SH-SY5Y (cell line): ENCODE data around the gene SPOCK3.

Experiments
- GATA2 ChIP-seq: IDR thresholded peaks from 2 replicates; pipeline ENCODE4 v1.6.1; 2011; ENCODE audit warnings: mild to moderate bottlenecking, low read depth, low read length
- GATA3 ChIP-seq: IDR thresholded peaks from 2 replicates; pipeline ENCODE4 v1.6.1; 2011; ENCODE audit warnings: low read depth, mild to moderate bottlenecking, low read length, moderate library complexity

DNA sequence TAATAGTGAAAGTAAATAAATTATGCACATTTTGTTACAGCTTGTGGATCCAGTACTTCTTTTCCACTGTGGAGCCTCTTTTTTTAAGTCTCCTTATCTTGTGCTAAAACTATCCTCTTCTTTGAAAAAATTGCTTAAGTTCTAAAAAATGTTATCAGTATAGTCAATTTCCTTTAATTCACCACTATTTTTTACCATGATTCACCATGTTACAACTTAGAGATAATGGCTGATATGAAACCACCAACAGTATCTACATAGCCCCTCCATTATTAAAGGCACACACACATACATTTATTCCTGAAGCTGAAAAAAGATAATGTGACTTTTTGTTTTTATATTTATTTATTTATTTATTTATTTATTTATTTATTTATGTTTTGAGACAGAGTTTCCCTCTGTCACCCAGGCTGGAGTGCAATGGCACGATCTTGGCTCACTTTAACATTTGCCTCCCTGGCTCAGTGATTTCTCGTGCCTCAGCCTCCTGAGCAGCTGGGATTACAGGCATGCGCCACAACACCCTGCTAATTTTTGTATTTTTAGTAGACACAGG lies 243.2 kb downstream of the SPOCK3 start:
- TF ChIP-seq GATA2: no peak
- no peak for TF ChIP-seq GATA3
